Epithelial cell of proximal tubule (primary cell): ENCODE results near the gene USP6NL. TPM values are rescaled to one million over a fixed set of nuclear protein-coding genes. Genes with fewer than 3 reads are reported as not detected.

Experiments used
- DNase-seq: peaks from one replicate; pipeline ENCODE4 v3.0.0-alpha.2; 2011; ENCODE audit warnings: low read depth
- H3K4me3 ChIP-seq: 2 replicates; pipeline ENCODE4 v1.5.1; 2011; ENCODE audit warnings: low read depth, mild to moderate bottlenecking, low read length
- CTCF ChIP-seq: conservative IDR thresholded peaks from 2 replicates; pipeline ENCODE4 v1.5.1; 2012; ENCODE audit warnings: low read depth, mild to moderate bottlenecking, low read length
- total RNA-seq: library from RNA; depleted of rRNA; stranded (reverse); fragments of >200 nt; gene quantifications from 2 replicates; pipeline ENCODE4 v1.2.3, GENCODE V29; 2015

USP6NL gene
- total RNA-seq, 1 donor from 2014 or later = 14.7 TPM

DNA sequence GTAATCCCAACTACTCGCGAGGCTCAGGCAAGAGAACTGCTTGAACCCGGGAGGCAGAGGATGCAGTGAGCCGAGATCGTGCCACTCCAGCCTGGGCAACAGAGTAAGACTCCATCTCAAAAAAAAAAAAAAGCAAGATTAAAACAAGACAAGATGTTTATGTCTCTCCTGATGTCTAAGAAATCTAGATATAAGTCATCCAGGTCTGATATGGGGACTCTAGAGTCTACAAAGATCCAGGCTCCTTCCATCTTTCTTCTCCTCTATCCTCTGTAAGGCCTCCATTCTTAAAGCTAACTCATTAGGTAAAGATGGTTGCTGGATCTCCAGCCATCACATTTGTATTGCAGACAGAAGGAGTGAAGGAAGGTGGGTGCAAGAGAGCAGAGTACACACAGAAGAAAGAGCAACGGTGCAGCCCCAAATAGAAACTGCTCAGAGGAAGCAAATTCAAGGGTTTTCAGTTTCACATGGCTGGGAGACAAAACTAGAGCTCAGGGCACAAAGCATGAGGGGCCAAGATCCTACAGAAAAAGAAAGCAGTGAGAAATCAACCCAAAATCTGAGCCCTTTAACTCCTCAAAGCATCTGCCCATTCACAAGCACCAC, 57.6 kb downstream of the USP6NL start:
- TF ChIP-seq CTCF = no peak
- H3K4me3 ChIP-seq = no peak overlapping the region
- DNase-seq = no peak

- TF ChIP-seq CTCF = no peak
- no peak overlapping the region for H3K4me3 ChIP-seq
- peak; percentile 67 for DNase-seq
Measured at GRCh38 chr10:11551916-11552602, 59.4 kb downstream of the USP6NL start.

DNA sequence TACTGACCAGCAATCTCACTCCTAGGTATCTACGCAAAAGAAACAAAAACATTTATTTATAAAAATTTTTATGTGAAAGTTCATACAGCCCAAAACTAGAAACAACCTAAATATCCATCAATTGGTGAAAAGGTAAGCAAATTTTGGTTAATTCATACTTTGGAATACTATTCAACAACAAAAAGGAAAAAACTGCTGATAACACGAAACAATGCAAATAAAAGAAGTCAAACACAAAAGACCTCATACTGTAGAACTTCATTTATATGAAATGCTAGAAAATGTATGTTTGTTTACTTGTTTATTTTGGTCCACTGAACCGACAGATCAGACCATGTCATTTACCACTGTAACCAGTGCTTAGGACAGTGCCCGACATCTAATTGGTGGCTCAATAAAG, 60.3 kb downstream of the USP6NL start:
- TF ChIP-seq CTCF = no peak
- no peak overlapping the region for H3K4me3 ChIP-seq
- DNase-seq = no peak

GRCh38 chr10:11548768-11549099, 62.7 kb downstream of the USP6NL start:
- no peak for DNase-seq
- H3K4me3 ChIP-seq = no peak overlapping the region
- no peak for TF ChIP-seq CTCF

GRCh38 chr10:11548065-11548767, 63.2 kb downstream of the USP6NL start:
- no peak overlapping the region for H3K4me3 ChIP-seq
- no peak for TF ChIP-seq CTCF
- no peak for DNase-seq

DNA sequence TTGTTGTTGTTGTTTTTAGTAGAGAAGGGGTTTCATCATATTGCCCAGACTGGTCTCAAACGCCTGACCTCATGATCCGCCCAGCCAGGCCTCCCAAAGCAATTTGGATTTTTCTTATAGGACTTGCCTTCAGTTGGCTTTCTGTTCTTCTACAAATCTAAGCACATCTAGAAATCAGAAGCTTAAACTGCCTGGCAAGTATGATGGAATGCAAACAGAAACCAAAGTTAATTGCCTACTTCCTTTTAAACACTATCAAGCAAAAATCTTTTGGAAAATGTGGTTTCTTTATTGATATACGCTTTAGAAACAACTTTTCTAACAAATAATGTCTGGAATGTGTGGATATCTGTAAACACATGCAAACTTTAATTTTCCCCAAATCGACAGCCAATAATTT, 64.9 kb downstream of the USP6NL start:
- no peak for DNase-seq

More for the DNA sequence above, 64.9 kb downstream of the USP6NL start:
- TF ChIP-seq CTCF = no peak
- no peak overlapping the region for H3K4me3 ChIP-seq
